Stimulated activated naive B cell treated with anti-CD40 and anti-IgM and Interleukin-4, amounts not matched to agents 10 μg/mL and 1 μg/mL and 100 μg/mL, for 72 hours (primary cell): Measurements from ENCODE around the gene RAD51B.

Experiments
- ATAC-seq, 2 donors: fragments of 150-1000 bp; cut with Tn5 transposase; replicated peaks; 2 replicates each; pipeline ENCODE4 v1.10.0; 2021; ENCODE audit warnings: moderate library complexity in 1 of 2
- DNase-seq: peaks from one replicate; pipeline ENCODE4 v3.0.0; 2021
- H3K27ac Mint-ChIP-seq: one replicate; pipeline ENCODE4 v1.8.0; 2022; ENCODE audit warnings: mild to moderate bottlenecking, mixed read lengths
- H3K27me3 Mint-ChIP-seq, 2 donors: one replicate each; pipeline ENCODE4 v1.8.0; 2022; ENCODE audit warnings: mixed read lengths in 2 of 2
- H3K36me3 Mint-ChIP-seq, 2 donors: one replicate each; pipeline ENCODE4 v1.8.0; 2022; ENCODE audit warnings: mixed read lengths in 2 of 2, mild to moderate bottlenecking in 1 of 2
- H3K4me1 Mint-ChIP-seq, 2 donors: one replicate each; pipeline ENCODE4 v1.8.0; 2022; ENCODE audit warnings: mixed read lengths in 2 of 2, mild to moderate bottlenecking in 1 of 2
- H3K4me3 Mint-ChIP-seq, 2 donors: one replicate each; pipeline ENCODE4 v1.8.0; 2022; ENCODE audit warnings: mild to moderate bottlenecking in 2 of 2, mixed read lengths in 2 of 2, moderate library complexity in 1 of 2
- H3K9me3 Mint-ChIP-seq, 2 donors: one replicate each; pipeline ENCODE4 v1.8.0; 2022; ENCODE audit warnings: mixed read lengths in 2 of 2, mild to moderate bottlenecking in 1 of 2

Gene RAD51B

GRCh38 chr14:68711561-68712309, 892.2 kb downstream of the RAD51B start:
- Mint-ChIP-seq H3K27me3 (no peaks in the 10 kb centered on the region), H3K9me3 (no peaks in the 10 kb centered on the region), H3K4me1 (peaks cover 30 to 59% of the 10 kb centered on the region in 2 donors), H3K4me3 (no peak overlapping the region), H3K36me3 (no peaks in the 10 kb centered on the region), H3K27ac (no peak overlapping the region)
- ATAC-seq (no peak), DNase-seq (no peak)

GRCh38 chr14:68712703-68713370, 893.3 kb downstream of the RAD51B start:
- Mint-ChIP-seq H3K27me3 (no peaks in the 10 kb centered on the region), H3K4me1 (peaks cover 26 to 54% of the 10 kb centered on the region in 2 donors), H3K27ac (peak overlapping the region; percentile 32), H3K36me3 (no peaks in the 10 kb centered on the region), H3K4me3 (no peak overlapping the region), H3K9me3 (no peaks in the 10 kb centered on the region)
- ATAC-seq: no peak
- DNase-seq: no peak

- no peaks in the 10 kb centered on the region for H3K9me3 Mint-ChIP-seq
- H3K4me1 Mint-ChIP-seq: peaks cover 26 to 59% of the 10 kb centered on the region in 2 donors
- no peak for DNase-seq
- no peak for ATAC-seq
- H3K27me3 Mint-ChIP-seq: no peaks in the 10 kb centered on the region
- no peak overlapping the region for H3K4me3 Mint-ChIP-seq
- no peaks in the 10 kb centered on the region for H3K36me3 Mint-ChIP-seq
- H3K27ac Mint-ChIP-seq: no peak overlapping the region
Measured at GRCh38 chr14:68713782-68714181, 894.2 kb downstream of the RAD51B start.

DNA sequence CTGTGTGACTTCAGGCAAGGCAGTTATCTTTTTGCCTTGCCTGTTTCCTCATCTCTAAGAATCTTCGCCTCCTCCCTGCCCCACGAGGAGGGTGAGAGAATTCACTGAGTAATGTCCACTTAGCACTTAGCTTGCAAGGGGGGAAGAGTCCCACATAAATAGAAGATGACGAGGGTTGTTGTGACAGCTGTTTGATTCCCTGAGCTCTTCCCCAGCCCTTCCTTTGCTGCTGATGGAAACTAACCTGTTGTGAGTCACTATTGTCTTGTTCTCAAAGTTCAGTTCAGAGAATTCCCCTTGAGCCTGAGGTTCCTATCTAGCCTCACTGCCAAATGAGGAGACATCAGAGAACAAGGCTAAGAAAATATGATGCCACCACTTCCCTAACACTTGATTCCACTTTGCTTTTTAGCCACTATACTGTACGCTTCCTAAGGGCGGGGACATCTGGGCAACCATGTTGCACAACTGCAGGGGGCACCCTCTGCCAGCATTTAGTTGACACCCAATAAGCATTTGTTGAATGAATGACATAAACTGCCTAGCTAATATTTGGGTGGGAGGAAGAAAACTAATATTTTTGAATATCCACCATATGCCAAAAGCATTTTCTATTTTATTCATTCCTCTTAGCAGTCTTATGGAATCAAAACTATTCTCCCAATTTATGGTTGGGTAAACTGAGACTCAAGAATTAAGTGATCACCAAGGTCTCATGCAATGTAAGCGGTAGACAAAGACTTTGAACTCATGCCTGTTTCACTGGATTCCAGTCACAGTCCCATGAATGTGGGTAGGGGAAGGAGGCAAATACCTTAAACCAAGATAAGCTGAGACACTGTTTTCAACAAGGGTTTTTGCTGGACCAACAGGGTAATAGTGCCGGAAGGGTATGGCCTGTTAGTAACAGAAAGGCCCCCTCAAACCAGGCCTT, 895.7 kb downstream of the RAD51B start:
- DNase-seq: no peak
- ATAC-seq: peak; percentile 67 to 93
- H3K36me3 Mint-ChIP-seq: no peaks in the 10 kb centered on the region
- H3K27me3 Mint-ChIP-seq: no peaks in the 10 kb centered on the region
- peak overlapping the region; percentile 61 for H3K27ac Mint-ChIP-seq
- no peak overlapping the region for H3K4me3 Mint-ChIP-seq
- H3K9me3 Mint-ChIP-seq: no peaks in the 10 kb centered on the region
- peaks cover 34 to 61% of the 10 kb centered on the region in 2 donors for H3K4me1 Mint-ChIP-seq

- H3K27ac Mint-ChIP-seq: no peak overlapping the region
- H3K36me3 Mint-ChIP-seq: peaks cover 0 to 2% of the 10 kb centered on the region in 2 donors
- peaks cover 29 to 47% of the 10 kb centered on the region in 2 donors for H3K4me1 Mint-ChIP-seq
- no peak overlapping the region for H3K4me3 Mint-ChIP-seq
- ATAC-seq: no peak
- no peak for DNase-seq
- peaks cover 0 to 5% of the 10 kb centered on the region in 2 donors for H3K9me3 Mint-ChIP-seq
- no peaks in the 10 kb centered on the region for H3K27me3 Mint-ChIP-seq
Measured at GRCh38 chr14:68716698-68717097, 897.1 kb downstream of the RAD51B start.

- Mint-ChIP-seq H3K9me3 (peaks cover 0 to 5% of the 10 kb centered on the region in 2 donors), H3K27me3 (no peaks in the 10 kb centered on the region), H3K4me1 (peaks cover 24 to 44% of the 10 kb centered on the region in 2 donors), H3K36me3 (peaks cover 0 to 2% of the 10 kb centered on the region in 2 donors), H3K27ac (no peak overlapping the region), H3K4me3 (no peak overlapping the region)
- no peak for DNase-seq
- peak; percentile 61 to 79 for ATAC-seq
Measured at GRCh38 chr14:68718023-68718990, 898.7 kb downstream of the RAD51B start.

DNA sequence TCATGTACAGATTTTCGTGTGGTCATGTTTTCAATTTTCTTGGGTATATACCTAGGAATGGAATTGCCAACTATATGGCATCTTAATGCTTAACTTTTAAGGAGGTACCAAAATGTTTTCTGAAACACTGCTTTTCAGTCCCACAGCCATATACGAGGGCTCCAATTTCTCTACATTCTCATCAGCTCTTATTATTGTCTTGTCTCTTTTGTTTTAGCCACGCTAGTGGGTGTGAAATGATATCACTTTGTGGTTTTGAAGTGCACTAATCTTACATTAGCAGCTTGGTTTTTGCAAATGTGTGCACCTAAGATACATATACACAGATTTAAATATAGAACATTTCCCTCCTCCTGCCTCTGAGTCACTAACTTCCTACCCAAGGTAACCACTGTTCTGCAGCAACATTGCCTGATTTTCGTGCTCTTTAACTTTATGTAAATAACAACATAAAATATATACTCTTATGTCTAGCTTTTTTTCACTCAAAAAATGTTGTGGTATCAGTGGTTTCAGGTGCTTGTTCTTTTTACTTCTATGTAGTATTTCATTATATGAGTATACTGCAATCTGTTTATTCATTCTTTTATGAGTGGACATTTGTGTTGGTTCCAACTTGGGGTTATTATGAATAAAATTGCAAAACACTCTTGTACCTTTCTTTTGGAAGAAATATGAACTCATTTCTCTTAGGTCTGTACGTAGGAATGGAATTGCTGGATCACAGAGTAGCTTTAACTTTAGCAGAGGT, 900.2 kb downstream of the RAD51B start:
- DNase-seq (no peak), ATAC-seq (peak in 1 of 2 donors; percentile 29)
- peaks cover 0 to 2% of the 10 kb centered on the region in 2 donors for H3K36me3 Mint-ChIP-seq
- no peak overlapping the region for H3K27ac Mint-ChIP-seq
- H3K9me3 Mint-ChIP-seq: peaks cover 0 to 5% of the 10 kb centered on the region in 2 donors
- H3K4me3 Mint-ChIP-seq: no peak overlapping the region
- H3K27me3 Mint-ChIP-seq: no peaks in the 10 kb centered on the region
- H3K4me1 Mint-ChIP-seq: peaks cover 22 to 42% of the 10 kb centered on the region in 2 donors

DNA sequence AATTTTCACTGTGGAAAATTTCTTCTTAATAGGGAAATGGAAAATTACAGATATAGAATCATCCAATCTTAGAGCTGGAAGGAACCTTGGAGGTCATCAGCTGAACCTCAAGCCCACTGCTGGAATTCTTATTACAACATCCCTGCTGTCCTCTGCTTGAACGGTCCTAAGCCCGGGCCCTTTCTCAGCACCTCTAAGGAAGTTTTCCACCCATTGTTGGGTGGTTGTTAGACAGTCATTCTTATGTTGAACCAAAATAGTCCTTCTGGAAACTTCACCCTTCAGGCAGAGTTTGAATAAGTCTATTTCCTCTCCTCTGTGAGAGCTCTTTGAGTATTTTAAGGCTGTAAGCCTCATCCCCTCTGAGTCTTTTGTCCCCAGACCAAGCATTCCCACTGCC, 902.6 kb downstream of the RAD51B start:
- Mint-ChIP-seq H3K27me3 (no peaks in the 10 kb centered on the region), H3K4me1 (peaks cover 20 to 37% of the 10 kb centered on the region in 2 donors), H3K9me3 (peaks cover 1 to 11% of the 10 kb centered on the region in 2 donors), H3K4me3 (no peak overlapping the region), H3K36me3 (peaks cover 2 to 4% of the 10 kb centered on the region in 2 donors), H3K27ac (no peak overlapping the region)
- DNase-seq (no peak), ATAC-seq (no peak)

DNA sequence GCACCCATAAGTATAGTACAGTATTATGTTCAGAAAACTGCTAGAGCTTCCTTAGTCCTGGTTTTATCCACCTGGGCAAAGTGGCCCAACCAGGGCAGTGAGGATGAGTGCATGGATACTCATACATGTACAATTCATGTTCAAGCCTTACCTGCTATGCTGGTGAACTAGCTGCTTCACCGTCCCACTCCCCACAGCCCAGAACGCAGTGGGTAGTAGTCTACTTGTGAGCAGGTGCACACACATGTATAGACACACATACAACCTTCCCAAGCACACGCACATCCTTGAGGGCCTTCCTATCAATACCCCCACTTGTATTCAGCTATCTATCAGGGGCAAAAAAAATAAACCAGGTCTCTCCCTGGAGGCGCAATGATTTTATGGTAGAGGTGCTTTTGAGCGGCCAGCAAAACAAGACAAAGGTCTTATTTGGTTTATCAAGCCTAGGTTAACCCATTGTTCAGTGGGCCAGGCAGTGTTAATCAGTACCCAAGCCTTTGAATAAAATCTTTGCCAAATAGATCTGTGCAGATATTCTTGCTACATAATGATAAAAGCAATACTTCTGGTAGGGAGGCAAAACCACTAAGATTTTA, 903.5 kb downstream of the RAD51B start:
- Mint-ChIP-seq H3K9me3 (peaks cover 4 to 16% of the 10 kb centered on the region in 2 donors), H3K27ac (no peak overlapping the region), H3K4me3 (no peak overlapping the region), H3K36me3 (peaks cover 5 to 9% of the 10 kb centered on the region in 2 donors), H3K4me1 (peaks cover 27 to 45% of the 10 kb centered on the region in 2 donors), H3K27me3 (no peaks in the 10 kb centered on the region)
- no peak for DNase-seq
- no peak for ATAC-seq

DNA sequence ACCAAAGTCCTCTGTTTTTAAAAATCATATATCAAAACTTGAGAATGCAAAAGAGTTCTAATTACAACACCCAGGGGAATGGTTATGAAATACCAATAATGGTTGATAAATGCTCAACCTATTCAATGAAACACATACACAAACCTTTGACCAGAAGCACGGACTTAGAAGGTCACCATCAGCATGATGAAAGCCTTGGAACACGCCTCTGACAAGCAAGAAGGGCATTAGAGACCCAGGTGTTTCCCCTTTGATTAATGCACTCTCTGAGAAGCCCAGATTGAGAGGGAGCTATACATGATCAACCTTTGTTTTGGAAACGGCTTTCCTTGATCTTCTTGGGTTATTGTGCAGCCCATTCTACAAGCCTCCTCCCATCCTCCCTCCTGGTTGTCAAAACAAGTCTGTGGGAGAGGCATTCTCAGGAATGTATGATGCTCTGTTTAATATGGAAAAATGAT, 904.3 kb downstream of the RAD51B start:
- peaks cover 32 to 47% of the 10 kb centered on the region in 2 donors for H3K4me1 Mint-ChIP-seq
- no peaks in the 10 kb centered on the region for H3K27me3 Mint-ChIP-seq
- DNase-seq (no peak), ATAC-seq (peak; percentile 45 to 60)
- peak overlapping the region; percentile 5 for H3K27ac Mint-ChIP-seq
- H3K36me3 Mint-ChIP-seq: peaks cover 5 to 9% of the 10 kb centered on the region in 2 donors
- no peak overlapping the region for H3K4me3 Mint-ChIP-seq
- peaks cover 4 to 16% of the 10 kb centered on the region in 2 donors for H3K9me3 Mint-ChIP-seq

GRCh38 chr14:68724914-68725313, 905.3 kb downstream of the RAD51B start:
- Mint-ChIP-seq H3K4me3 (no peak overlapping the region), H3K4me1 (peaks cover 35 to 52% of the 10 kb centered on the region in 2 donors), H3K36me3 (peaks cover 5 to 9% of the 10 kb centered on the region in 2 donors), H3K27ac (no peak overlapping the region), H3K27me3 (no peaks in the 10 kb centered on the region), H3K9me3 (peaks cover 4 to 16% of the 10 kb centered on the region in 2 donors)
- no peak for ATAC-seq
- DNase-seq: no peak

GRCh38 chr14:68726093-68726695, 906.6 kb downstream of the RAD51B start:
- peaks cover 3 to 9% of the 10 kb centered on the region in 2 donors for H3K36me3 Mint-ChIP-seq
- peaks cover 43 to 65% of the 10 kb centered on the region in 2 donors for H3K4me1 Mint-ChIP-seq
- no peak overlapping the region for H3K27ac Mint-ChIP-seq
- H3K9me3 Mint-ChIP-seq: peaks cover 4 to 11% of the 10 kb centered on the region in 2 donors
- no peak overlapping the region for H3K4me3 Mint-ChIP-seq
- H3K27me3 Mint-ChIP-seq: no peaks in the 10 kb centered on the region
- no peak for ATAC-seq
- DNase-seq: no peak
